Nucleus accumbens (tissue), 56 donors: Measurements from ENCODE around the gene KSR2.
"Not testable (repeated sequence)": the region's sequence is repeated elsewhere in the genome, so short reads cannot be mapped to it uniquely, and the experiment has no call there.

ENCODE experiments used
- DNase-seq, 56 donors: peaks; one replicate each; lab custom pipeline; 2025; lab: John Stamatoyannopoulos, UW

Gene KSR2

GRCh38 chr12:117896009-117896408, 72.8 kb downstream of the KSR2 start:
- no peak for DNase-seq

- DNase-seq = no peak
These were observed 76.3 kb downstream of the KSR2 start for GRCh38 chr12:117892441-117892840.

GRCh38 chr12:117891265-117891664, 77.5 kb downstream of the KSR2 start:
- not testable (repeated sequence) for DNase-seq

GRCh38 chr12:117890644-117891043, 78.1 kb downstream of the KSR2 start:
- DNase-seq = no peak

- no peak for DNase-seq
These were observed 78.7 kb downstream of the KSR2 start for GRCh38 chr12:117890137-117890536.

GRCh38 chr12:117889098-117889497, 79.7 kb downstream of the KSR2 start:
- DNase-seq = no peak

GRCh38 chr12:117885211-117885610, 83.6 kb downstream of the KSR2 start:
- no peak for DNase-seq

GRCh38 chr12:117884161-117884560, 84.6 kb downstream of the KSR2 start:
- DNase-seq = no peak

- no peak for DNase-seq
These were observed 86.1 kb downstream of the KSR2 start for GRCh38 chr12:117882603-117883184.

GRCh38 chr12:117882181-117882580, 86.6 kb downstream of the KSR2 start:
- peak in 3 of 56 donors; percentile 5 to 26 (median 12) for DNase-seq

- no peak for DNase-seq
These were observed 87.3 kb downstream of the KSR2 start for GRCh38 chr12:117881517-117881916.

GRCh38 chr12:117878605-117879004, 90.2 kb downstream of the KSR2 start:
- no peak for DNase-seq

- DNase-seq = no peak
These were observed 92.4 kb downstream of the KSR2 start for GRCh38 chr12:117876436-117876816.

- peak in 42 of 56 donors; percentile 8 to 80 (median 52) for DNase-seq
These were observed 92.9 kb downstream of the KSR2 start for GRCh38 chr12:117875744-117876435.

GRCh38 chr12:117874842-117875434, 93.9 kb downstream of the KSR2 start:
- DNase-seq = peak in 50 of 56 donors; percentile 11 to 86 (median 50)

GRCh38 chr12:117874198-117874597, 94.6 kb downstream of the KSR2 start:
- not testable (repeated sequence) for DNase-seq

GRCh38 chr12:117872546-117873169, 96.1 kb downstream of the KSR2 start:
- peak in 13 of 56 donors; percentile 5 to 41 (median 10) for DNase-seq

- DNase-seq = no peak
These were observed 99.2 kb downstream of the KSR2 start for GRCh38 chr12:117869551-117869950.

GRCh38 chr12:117867348-117867747, 101.4 kb downstream of the KSR2 start:
- no peak for DNase-seq

- DNase-seq = no peak
These were observed 103.3 kb downstream of the KSR2 start for GRCh38 chr12:117865505-117865904.

- DNase-seq = no peak
These were observed 105.6 kb downstream of the KSR2 start for GRCh38 chr12:117863002-117863709.
